Thyroid gland (tissue), 4 donors: ENCODE measurements around the gene PLD1. TPM values are rescaled to one million over a fixed set of nuclear protein-coding genes. Genes with fewer than 3 reads are reported as not detected.

ENCODE experiments used
- DNase-seq, 2 donors: peaks; one replicate each; pipeline ENCODE4 v3.0.0-alpha.2; 2019
- H3K27ac ChIP-seq, 3 donors: fragments of 200-600 bp; sonication (generic); 1 replicate in 2 of 3; 2 replicates in 1 of 3; pipeline ENCODE4 v1.5.1; 2016 to 2019; ENCODE audit warnings: mild to moderate bottlenecking in 1 of 3, moderate library complexity in 1 of 3
- H3K27me3 ChIP-seq: fragments of 200-600 bp; sonication (generic); one replicate; pipeline ENCODE4 v1.5.1; 2019
- H3K36me3 ChIP-seq, 2 donors: fragments of 200-600 bp; sonication (generic); one replicate each; pipeline ENCODE4 v1.5.1; 2016 to 2019
- H3K4me1 ChIP-seq, 2 donors: fragments of 200-600 bp; sonication (generic); one replicate each; pipeline ENCODE4 v1.5.1; 2017 to 2019
- H3K4me3 ChIP-seq, 3 donors: fragments of 200-600 bp; sonication (generic); replicated peaks in 1 of 3; 1 replicate in 2 of 3; 2 replicates in 1 of 3; pipeline ENCODE4 v1.5.1; 2016; ENCODE audit warnings: mild to moderate bottlenecking in 1 of 3
- H3K9me3 ChIP-seq: fragments of 200-600 bp; sonication (generic); one replicate; pipeline ENCODE4 v1.5.1; 2017
- CTCF ChIP-seq, 6 experiments: fragments of 200-600 bp in 3 of 6; fragments of 450-650 bp in 3 of 6; sonication (generic) in 3 of 6; IDR thresholded peaks; one replicate each; pipeline ENCODE4 v1.5.1; 2016 to 2019; ENCODE audit warnings: antibody characterized with exemption in 6 of 6, mild to moderate bottlenecking in 2 of 6, inconsistent platforms in 1 of 6, moderate library complexity in 1 of 6
- POLR2A ChIP-seq, 2 donors: fragments of 450-650 bp; IDR thresholded peaks; one replicate each; pipeline ENCODE4 v1.6.1; 2017; ENCODE audit warnings: antibody characterized with exemption in 2 of 2, mild to moderate bottlenecking in 2 of 2, moderate library complexity in 1 of 2
- WGBS, 2 donors: methylation state at CpG; one replicate each; pipeline ENCODE4 v1.1.5; 2017; 5-methylcytosine and 5-hydroxymethylcytosine counted together
- intact Hi-C: fragments of 100-400 bp; cut with DNase I; formaldehyde crosslinking; loops from one replicate; pipeline ENCODE4 v1.15.1; 2023
- total RNA-seq, 4 donors: library from RNA; depleted of rRNA; stranded (reverse); fragments of >200 nt; gene quantifications; one replicate each; pipeline ENCODE4 v1.2.3, GENCODE V29; 2016

Gene PLD1
- total RNA-seq, 4 donors from 2014 or later: 13.0 to 21.7 (median 19.8) TPM

GRCh38 chr3:171790574-171790897, 19.7 kb downstream of the PLD1 start:
- TF ChIP-seq CTCF (IDR thresholded peaks at IDR 0.05): no peak
- no peak for TF ChIP-seq POLR2A (IDR thresholded peaks at IDR 0.05)
- H3K4me3 ChIP-seq: no peak overlapping the region
- WGBS, 2 donors: 62 to 81% methylated on average over 2 of the region's 2 CpGs
- H3K9me3 ChIP-seq: no peaks in the 10 kb centered on the region
- intact Hi-C loops: no loop called here
- H3K27me3 ChIP-seq: no peaks in the 10 kb centered on the region
- DNase-seq: no peak
- peak overlapping the region in 2 of 3 donors; percentile 7 to 74 for H3K27ac ChIP-seq
- no peaks in the 10 kb centered on the region for H3K36me3 ChIP-seq
- peaks cover 0 to 20% of the 10 kb centered on the region in 2 donors for H3K4me1 ChIP-seq

- intact Hi-C loops: no loop called here
- no peak for TF ChIP-seq CTCF (IDR thresholded peaks at IDR 0.05)
- TF ChIP-seq POLR2A (IDR thresholded peaks at IDR 0.05): no peak
- no peaks in the 10 kb centered on the region for H3K27me3 ChIP-seq
- no peaks in the 10 kb centered on the region for H3K9me3 ChIP-seq
- H3K4me1 ChIP-seq: peaks cover 0 to 20% of the 10 kb centered on the region in 2 donors
- H3K27ac ChIP-seq: no peak overlapping the region
- DNase-seq: no peak
- no peaks in the 10 kb centered on the region for H3K36me3 ChIP-seq
- 85 to 89% methylated on average over 4 of the region's 4 CpGs for WGBS, 2 donors
- H3K4me3 ChIP-seq: no peak overlapping the region
These were observed 20.4 kb downstream of the PLD1 start for GRCh38 chr3:171789759-171790505.

GRCh38 chr3:171788546-171789351, 21.5 kb downstream of the PLD1 start:
- Histone ChIP-seq H3K27ac (no peak overlapping the region), H3K27me3 (no peaks in the 10 kb centered on the region), H3K4me1 (peaks cover 10 to 30% of the 10 kb centered on the region in 2 donors), H3K4me3 (no peak overlapping the region), H3K36me3 (no peaks in the 10 kb centered on the region), H3K9me3 (no peaks in the 10 kb centered on the region)
- no peak for TF ChIP-seq CTCF (IDR thresholded peaks at IDR 0.05)
- DNase-seq: no peak
- WGBS, 2 donors: 70 to 86% methylated on average over 6 of the region's 6 CpGs
- intact Hi-C loops: no loop called here

GRCh38 chr3:171786997-171787396, 23.3 kb downstream of the PLD1 start:
- Histone ChIP-seq H3K27ac (no peak overlapping the region), H3K27me3 (no peaks in the 10 kb centered on the region), H3K4me1 (peaks cover 10 to 32% of the 10 kb centered on the region in 2 donors), H3K4me3 (no peak overlapping the region), H3K36me3 (no peaks in the 10 kb centered on the region), H3K9me3 (no peaks in the 10 kb centered on the region)
- TF ChIP-seq POLR2A (IDR thresholded peaks at IDR 0.05) (no peak), CTCF (IDR thresholded peaks at IDR 0.05) (no peak)
- DNase-seq: no peak
- intact Hi-C loops: no loop called here
- WGBS, 2 donors: 93% methylated on average over 1 of the region's 1 CpG

GRCh38 chr3:171784937-171785336, 25.3 kb downstream of the PLD1 start:
- intact Hi-C loops: no loop called here
- H3K4me1 ChIP-seq: peaks cover 14 to 22% of the 10 kb centered on the region in 2 donors
- no peaks in the 10 kb centered on the region for H3K27me3 ChIP-seq
- WGBS, 2 donors: 94% methylated on average over 5 of the region's 5 CpGs
- no peaks in the 10 kb centered on the region for H3K36me3 ChIP-seq
- no peak overlapping the region for H3K4me3 ChIP-seq
- H3K27ac ChIP-seq: peak overlapping the region in 1 of 3 donors; percentile 78
- TF ChIP-seq CTCF (IDR thresholded peaks at IDR 0.05): no peak
- no peak for TF ChIP-seq POLR2A (IDR thresholded peaks at IDR 0.05)
- H3K9me3 ChIP-seq: no peaks in the 10 kb centered on the region
- DNase-seq: no peak
